SIG-M5 treated with dmso at 0.1 percent for 504 hours (cell line): ENCODE results near the gene MCOLN2.
A peak's percentile ranks its signal among the peaks of the same experiment; 100 is the strongest.
"Not testable (repeated sequence)": the region's sequence is repeated elsewhere in the genome, so short reads cannot be mapped to it uniquely, and the experiment has no call there.

ENCODE experiments used
- DNase-seq: peaks from one replicate; lab custom pipeline; 2025; ENCODE audit not compliant: unreplicated experiment; lab: John Stamatoyannopoulos, UW

Gene MCOLN2

GRCh38 chr1:84944767-84945486, 52.0 kb downstream of the MCOLN2 start:
- peak; percentile 89 for DNase-seq

GRCh38 chr1:84941843-84942242, 55.1 kb downstream of the MCOLN2 start:
- DNase-seq = no peak

GRCh38 chr1:84940481-84940880, 56.4 kb downstream of the MCOLN2 start:
- DNase-seq = no peak

GRCh38 chr1:84939761-84940160, 57.2 kb downstream of the MCOLN2 start:
- no peak for DNase-seq

- no peak for DNase-seq
These were observed 57.8 kb downstream of the MCOLN2 start for GRCh38 chr1:84939151-84939550.

GRCh38 chr1:84936116-84936810, 60.6 kb downstream of the MCOLN2 start:
- DNase-seq = peak; percentile 29

GRCh38 chr1:84933011-84933611, 63.8 kb downstream of the MCOLN2 start:
- DNase-seq = no peak

- DNase-seq = no peak
These were observed 66.1 kb downstream of the MCOLN2 start for GRCh38 chr1:84930831-84931230.

GRCh38 chr1:84930329-84930728, 66.6 kb downstream of the MCOLN2 start:
- DNase-seq = no peak

GRCh38 chr1:84929581-84929980, 67.3 kb downstream of the MCOLN2 start:
- DNase-seq = no peak

GRCh38 chr1:84928979-84929378, 67.9 kb downstream of the MCOLN2 start:
- DNase-seq = no peak

GRCh38 chr1:84923317-84923716, 73.6 kb downstream of the MCOLN2 start:
- DNase-seq = no peak

GRCh38 chr1:84920159-84920558, 76.8 kb downstream of the MCOLN2 start:
- DNase-seq = no peak

GRCh38 chr1:84919461-84919970, 77.4 kb downstream of the MCOLN2 start:
- no peak for DNase-seq

- no peak for DNase-seq
These were observed 78.1 kb downstream of the MCOLN2 start for GRCh38 chr1:84918726-84919336.

GRCh38 chr1:84916897-84917296, 80.0 kb downstream of the MCOLN2 start:
- no peak for DNase-seq

- DNase-seq = peak; percentile 2
These were observed 83.4 kb downstream of the MCOLN2 start for GRCh38 chr1:84913555-84913892.

- DNase-seq = no peak
These were observed 84.0 kb downstream of the MCOLN2 start for GRCh38 chr1:84912726-84913554.

GRCh38 chr1:84908746-84909464, 88.0 kb downstream of the MCOLN2 start:
- DNase-seq = not testable (repeated sequence)
